Measurements from ENCODE around the gene KIF26A. TPM values are rescaled to one million over a fixed set of nuclear protein-coding genes. Genes with fewer than 3 reads are reported as not detected.

The KIF26A gene
- total RNA-seq, 4 donors from 2014 or later = 3.3 to 6.2 (median 4.9) TPM

DNA sequence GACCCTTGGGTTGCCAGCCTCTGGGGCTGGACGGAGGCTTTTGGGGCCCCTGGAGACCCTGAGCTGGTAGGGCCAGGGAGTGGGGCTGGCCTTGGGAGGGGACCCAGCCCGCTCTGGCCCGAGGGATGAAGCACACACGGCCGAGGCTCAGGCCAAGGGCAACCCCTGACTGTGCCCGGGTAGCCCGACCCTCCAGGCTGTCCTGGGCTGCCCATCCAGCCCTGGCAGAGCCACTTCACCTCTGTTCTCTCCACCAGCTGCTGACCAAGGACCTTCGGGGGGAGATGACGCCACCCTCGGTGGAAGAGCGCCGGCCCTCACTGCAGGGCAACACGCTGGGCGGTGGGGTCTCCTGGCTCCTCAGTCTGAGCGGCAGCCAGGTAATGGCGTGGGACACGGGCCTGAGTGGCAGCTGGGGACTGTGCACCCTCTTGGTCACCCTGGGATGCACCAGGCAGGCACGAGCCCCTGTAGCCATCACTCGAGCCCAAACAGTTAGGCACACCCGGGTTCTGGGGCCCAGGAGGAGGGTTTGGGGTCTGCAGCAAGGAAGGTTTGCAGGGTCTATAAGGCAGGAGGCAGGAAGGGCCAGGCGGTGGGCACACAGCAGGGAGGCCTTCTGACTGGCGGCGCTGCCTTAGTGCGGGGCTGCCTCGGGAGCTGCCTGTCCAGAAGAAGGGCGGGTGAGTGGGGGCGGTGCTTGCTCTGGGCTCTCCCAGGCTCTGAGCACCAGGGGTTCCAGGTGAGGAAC, 33.1 kb upstream of the KIF26A start:
- Histone ChIP-seq H3K27me3 (no peaks in the 10 kb centered on the region), H3K36me3 (no peaks in the 10 kb centered on the region), H3K27ac (no peak overlapping the region), H3K4me1 (peaks cover 0 to 16% of the 10 kb centered on the region in 2 donors), H3K9me3 (no peaks in the 10 kb centered on the region), H3K4me3 (replicated peaks in 1 of 3) (no peak overlapping the region)
- peak; percentile 1 to 19 for DNase-seq
- TF ChIP-seq, protein P1, sequence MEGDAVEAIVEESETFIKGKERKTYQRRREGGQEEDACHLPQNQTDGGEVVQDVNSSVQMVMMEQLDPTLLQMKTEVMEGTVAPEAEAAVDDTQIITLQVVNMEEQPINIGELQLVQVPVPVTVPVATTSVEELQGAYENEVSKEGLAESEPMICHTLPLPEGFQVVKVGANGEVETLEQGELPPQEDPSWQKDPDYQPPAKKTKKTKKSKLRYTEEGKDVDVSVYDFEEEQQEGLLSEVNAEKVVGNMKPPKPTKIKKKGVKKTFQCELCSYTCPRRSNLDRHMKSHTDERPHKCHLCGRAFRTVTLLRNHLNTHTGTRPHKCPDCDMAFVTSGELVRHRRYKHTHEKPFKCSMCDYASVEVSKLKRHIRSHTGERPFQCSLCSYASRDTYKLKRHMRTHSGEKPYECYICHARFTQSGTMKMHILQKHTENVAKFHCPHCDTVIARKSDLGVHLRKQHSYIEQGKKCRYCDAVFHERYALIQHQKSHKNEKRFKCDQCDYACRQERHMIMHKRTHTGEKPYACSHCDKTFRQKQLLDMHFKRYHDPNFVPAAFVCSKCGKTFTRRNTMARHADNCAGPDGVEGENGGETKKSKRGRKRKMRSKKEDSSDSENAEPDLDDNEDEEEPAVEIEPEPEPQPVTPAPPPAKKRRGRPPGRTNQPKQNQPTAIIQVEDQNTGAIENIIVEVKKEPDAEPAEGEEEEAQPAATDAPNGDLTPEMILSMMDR (IDR thresholded peaks at IDR 0.05) = no peak
- TF ChIP-seq POLR2A (IDR thresholded peaks at IDR 0.05) = no peak
- intact Hi-C loops (cut with DNase I) = no loop called here
- WGBS, 2 donors = 70 to 78% methylated on average over 6 to 19 of the region's 27 CpGs

DNA sequence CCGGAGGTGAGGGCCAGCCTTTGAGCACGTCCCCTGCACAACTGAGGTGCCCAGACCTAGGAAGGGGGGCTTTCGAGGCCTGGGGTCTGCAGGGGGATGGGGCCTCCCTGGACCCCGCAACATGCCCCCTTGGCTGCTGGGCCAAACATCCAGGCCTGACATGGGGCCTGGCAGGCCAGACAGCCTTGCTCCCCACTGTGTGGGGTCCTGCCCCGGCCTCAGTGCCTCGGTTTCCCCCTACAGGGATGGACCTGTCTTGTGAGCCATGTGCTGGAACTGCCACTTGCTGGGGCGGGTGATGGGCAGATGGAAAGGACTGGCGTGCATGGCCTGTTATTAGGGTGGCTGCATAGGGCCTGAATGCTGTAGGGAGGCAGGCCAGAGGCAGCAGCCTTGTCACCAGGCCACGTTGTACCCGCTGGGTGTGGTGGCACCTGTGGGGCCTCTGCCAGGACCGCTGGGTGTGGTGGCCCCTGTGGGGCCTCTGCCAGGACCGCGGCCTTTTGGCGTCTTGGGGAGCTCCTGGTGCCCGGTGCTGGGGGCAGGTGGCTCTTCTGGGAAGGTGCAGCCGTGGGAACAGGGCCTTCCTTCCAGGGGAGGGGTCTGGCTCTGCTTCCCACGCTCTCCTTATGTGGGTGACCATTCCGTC, 32.4 kb upstream of the KIF26A start:
- H3K4me1 ChIP-seq = peaks cover 0 to 12% of the 10 kb centered on the region in 2 donors
- H3K27ac ChIP-seq = no peak overlapping the region
- H3K4me3 ChIP-seq (replicated peaks in 1 of 3) = no peak overlapping the region
- TF ChIP-seq, protein P1 (IDR thresholded peaks at IDR 0.05) = no peak
- no peak for TF ChIP-seq POLR2A (IDR thresholded peaks at IDR 0.05)
- DNase-seq = peak; percentile 1 to 2
- H3K36me3 ChIP-seq = no peaks in the 10 kb centered on the region
- H3K9me3 ChIP-seq = no peaks in the 10 kb centered on the region
- intact Hi-C loops (cut with DNase I) = no loop called here
- 75 to 78% methylated on average over 4 to 13 of the region's 18 CpGs for WGBS, 2 donors
- H3K27me3 ChIP-seq = no peaks in the 10 kb centered on the region

DNA sequence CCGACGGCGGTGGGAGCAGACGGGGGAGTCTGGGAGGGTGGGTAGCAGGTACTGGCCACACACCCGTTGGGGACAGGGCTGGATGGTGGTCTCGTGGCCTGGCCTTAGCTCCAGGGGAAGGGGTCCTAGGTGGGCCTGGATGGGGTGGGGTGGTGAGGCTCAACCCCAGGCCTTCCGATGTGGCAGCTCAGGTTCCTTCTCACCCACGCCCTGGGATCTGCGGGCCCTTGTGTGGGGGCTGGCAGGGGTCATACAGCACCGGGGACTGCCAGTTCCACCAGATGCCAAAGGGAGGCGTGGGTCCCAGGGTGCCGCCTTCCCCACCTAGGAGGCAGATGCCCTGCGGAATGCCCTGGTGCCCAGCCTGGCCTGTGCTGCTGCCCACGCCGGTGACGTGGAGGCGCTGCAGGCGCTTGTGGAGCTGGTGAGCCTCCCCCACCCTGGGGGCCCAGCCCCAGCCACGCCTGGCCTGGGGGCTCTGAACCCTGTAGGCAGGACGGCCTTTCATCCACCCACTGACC, 31.9 kb upstream of the KIF26A start:
- no peak overlapping the region for H3K4me3 ChIP-seq (replicated peaks in 1 of 3)
- TF ChIP-seq POLR2A (IDR thresholded peaks at IDR 0.05) = no peak
- TF ChIP-seq, protein P1 (IDR thresholded peaks at IDR 0.05) = no peak
- 90 to 94% methylated on average over 5 to 8 of the region's 20 CpGs for WGBS, 2 donors
- peak; percentile 1 for DNase-seq
- intact Hi-C loops (cut with DNase I) = no loop called here
- no peaks in the 10 kb centered on the region for H3K27me3 ChIP-seq
- peaks cover 0 to 9% of the 10 kb centered on the region in 2 donors for H3K4me1 ChIP-seq
- H3K36me3 ChIP-seq = no peaks in the 10 kb centered on the region
- H3K27ac ChIP-seq = no peak overlapping the region
- no peaks in the 10 kb centered on the region for H3K9me3 ChIP-seq

DNA sequence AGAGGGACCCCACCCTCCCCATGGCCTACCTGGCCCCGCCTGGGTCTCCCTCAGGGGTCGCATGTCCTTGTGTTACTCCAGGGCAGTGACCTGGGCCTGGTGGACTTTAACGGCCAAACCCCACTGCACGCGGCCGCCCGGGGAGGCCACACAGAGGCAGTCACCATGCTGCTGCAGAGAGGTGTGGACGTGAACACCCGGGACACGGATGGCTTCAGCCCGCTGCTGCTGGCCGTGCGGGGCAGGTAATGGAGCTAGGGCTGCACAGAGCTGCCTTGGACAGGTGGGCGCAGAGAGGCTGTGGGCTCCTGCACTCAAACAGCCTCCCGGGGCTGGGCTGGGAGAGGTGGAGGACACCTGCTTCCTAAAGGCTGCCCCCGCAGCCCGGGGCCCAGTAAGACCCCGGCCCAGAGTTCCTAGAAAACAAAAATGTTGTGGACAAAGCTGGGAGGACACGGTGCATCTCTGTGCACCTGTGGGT, 31.2 kb upstream of the KIF26A start:
- Histone ChIP-seq H3K36me3 (no peaks in the 10 kb centered on the region), H3K27ac (no peak overlapping the region), H3K4me3 (replicated peaks in 1 of 3) (no peak overlapping the region), H3K27me3 (no peaks in the 10 kb centered on the region), H3K4me1 (peaks cover 0 to 9% of the 10 kb centered on the region in 2 donors), H3K9me3 (no peaks in the 10 kb centered on the region)
- TF ChIP-seq POLR2A (IDR thresholded peaks at IDR 0.05) = no peak
- TF ChIP-seq, protein P1 (IDR thresholded peaks at IDR 0.05) = no peak
- peak; percentile 0 to 2 for DNase-seq
- WGBS, 2 donors = 84 to 100% methylated on average over 1 to 17 of the region's 19 CpGs
- intact Hi-C loops (cut with DNase I) = no loop called here
